Progenitor cell of endocrine pancreas (in vitro differentiated cells): Measurements from ENCODE around the gene TPD52L1. TPM values are rescaled to one million over a fixed set of nuclear protein-coding genes. Genes with fewer than 3 reads are reported as not detected.

Experiments
- DNase-seq: peaks from one replicate; pipeline ENCODE4 v3.0.0; 2021; ENCODE audit warnings: low spot score; ENCODE audit not compliant: unreplicated experiment
- H3K27ac Mint-ChIP-seq: 2 replicates; pipeline ENCODE4 v1.8.0; 2021; ENCODE audit warnings: mild to moderate bottlenecking, moderate library complexity, mixed read lengths
- H3K27me3 Mint-ChIP-seq: 2 replicates; pipeline ENCODE4 v1.8.0; 2021; ENCODE audit warnings: mixed read lengths
- H3K36me3 Mint-ChIP-seq: 2 replicates; pipeline ENCODE4 v1.8.0; 2022; ENCODE audit warnings: mixed read lengths; ENCODE audit not compliant: insufficient read depth
- H3K4me1 Mint-ChIP-seq: 2 replicates; pipeline ENCODE4 v1.8.0; 2021; ENCODE audit warnings: low read depth, mixed read lengths
- H3K4me3 Mint-ChIP-seq: 2 replicates; pipeline ENCODE4 v1.8.0; 2021; ENCODE audit warnings: low read depth, mild to moderate bottlenecking, moderate library complexity, mixed read lengths
- H3K9me3 Mint-ChIP-seq: 2 replicates; pipeline ENCODE4 v1.8.0; 2021; ENCODE audit warnings: low read depth, mixed read lengths
- CTCF ChIP-seq: fragments of 200-600 bp; sonication (generic); IDR thresholded peaks from one replicate; pipeline ENCODE4 v1.5.0; 2021; ENCODE audit warnings: antibody characterized with exemption, mild to moderate bottlenecking; ENCODE audit not compliant: unreplicated experiment
- total RNA-seq: library from RNA; stranded (reverse); gene quantifications from 2 replicates; pipeline ENCODE4 v1.2.1, GENCODE V29; 2021

The TPD52L1 gene
- total RNA-seq, 1 donor from 2014 or later: 33.8 TPM

- H3K27ac Mint-ChIP-seq: no peak overlapping the region
- no peak overlapping the region for H3K4me3 Mint-ChIP-seq
- no peak for DNase-seq
- H3K27me3 Mint-ChIP-seq: no peaks in the 10 kb centered on the region
- no peaks in the 10 kb centered on the region for H3K9me3 Mint-ChIP-seq
- H3K4me1 Mint-ChIP-seq: peaks cover 2% of the 10 kb centered on the region
- H3K36me3 Mint-ChIP-seq: no peaks in the 10 kb centered on the region
- no peak for TF ChIP-seq CTCF
These were observed 103.8 kb downstream of the TPD52L1 start for GRCh38 chr6:125257351-125257750.

GRCh38 chr6:125258651-125259353 is 105.2 kb downstream of the TPD52L1 start:
- no peak for DNase-seq
- peak overlapping the region; percentile 71 for H3K27ac Mint-ChIP-seq
- H3K9me3 Mint-ChIP-seq: no peaks in the 10 kb centered on the region
- no peaks in the 10 kb centered on the region for H3K27me3 Mint-ChIP-seq
- H3K4me3 Mint-ChIP-seq: no peak overlapping the region
- no peaks in the 10 kb centered on the region for H3K36me3 Mint-ChIP-seq
- no peak for TF ChIP-seq CTCF
- no peaks in the 10 kb centered on the region for H3K4me1 Mint-ChIP-seq

GRCh38 chr6:125259354-125259736 is 105.8 kb downstream of the TPD52L1 start:
- Mint-ChIP-seq H3K36me3 (no peaks in the 10 kb centered on the region), H3K4me3 (no peak overlapping the region), H3K9me3 (no peaks in the 10 kb centered on the region), H3K4me1 (no peaks in the 10 kb centered on the region), H3K27me3 (no peaks in the 10 kb centered on the region), H3K27ac (no peak overlapping the region)
- no peak for TF ChIP-seq CTCF
- no peak for DNase-seq

- no peaks in the 10 kb centered on the region for H3K27me3 Mint-ChIP-seq
- no peaks in the 10 kb centered on the region for H3K9me3 Mint-ChIP-seq
- H3K4me1 Mint-ChIP-seq: no peaks in the 10 kb centered on the region
- H3K36me3 Mint-ChIP-seq: peaks cover 2% of the 10 kb centered on the region
- no peak overlapping the region for H3K4me3 Mint-ChIP-seq
- H3K27ac Mint-ChIP-seq: peak overlapping the region; percentile 41
- TF ChIP-seq CTCF: no peak
- no peak for DNase-seq
These were observed 108.7 kb downstream of the TPD52L1 start for GRCh38 chr6:125262016-125263013.

- no peaks in the 10 kb centered on the region for H3K27me3 Mint-ChIP-seq
- no peak overlapping the region for H3K27ac Mint-ChIP-seq
- peaks cover 2% of the 10 kb centered on the region for H3K36me3 Mint-ChIP-seq
- no peak overlapping the region for H3K4me3 Mint-ChIP-seq
- DNase-seq: no peak
- no peak for TF ChIP-seq CTCF
- no peaks in the 10 kb centered on the region for H3K9me3 Mint-ChIP-seq
- no peaks in the 10 kb centered on the region for H3K4me1 Mint-ChIP-seq
These were observed 110.9 kb downstream of the TPD52L1 start for GRCh38 chr6:125264476-125264875.
